ENCODE results near the gene CBX3.
A peak's percentile ranks its signal among the peaks of the same experiment; 100 is the strongest.

GRCh38 chr7:26186364-26187311 lies 14.9 kb upstream of the CBX3 start:
- no peak for TF ChIP-seq CTCF (IDR thresholded peaks at IDR 0.05)
- TF ChIP-seq POLR2AphosphoS5 (IDR thresholded peaks at IDR 0.05): peak in 2 of 4 donors; percentile 5 to 17
- TF ChIP-seq EP300 (IDR thresholded peaks at IDR 0.05): no peak
